ENCODE measurements around the gene SUPT7L.

DNA sequence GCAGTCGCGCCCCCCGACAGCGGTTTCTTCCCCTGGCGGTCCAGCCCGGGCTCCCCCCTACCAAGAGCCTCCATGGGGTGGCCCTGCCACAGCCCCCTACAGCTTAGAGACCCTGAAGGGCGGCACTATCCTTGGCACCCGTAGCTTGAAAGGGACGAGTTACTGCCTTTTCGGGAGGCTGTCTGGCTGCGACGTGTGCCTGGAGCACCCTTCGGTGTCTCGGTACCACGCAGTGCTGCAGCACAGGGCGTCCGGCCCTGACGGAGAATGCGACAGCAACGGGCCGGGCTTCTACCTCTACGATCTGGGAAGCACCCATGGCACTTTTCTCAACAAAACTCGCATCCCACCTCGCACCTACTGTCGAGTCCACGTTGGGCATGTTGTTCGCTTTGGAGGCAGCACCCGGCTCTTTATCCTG lies 750 bp upstream of the SUPT7L start:
- no peak for TF ChIP-seq EZH2 (IDR thresholded peaks at IDR 0.05; ENCODE audit: borderline replicate concordance, insufficient read depth, low read length, poor library complexity, severe bottlenecking)
- TF ChIP-seq SMC3 (conservative IDR thresholded peaks at IDR 0.05; ENCODE audit: poor library complexity), result no peak
- TF ChIP-seq RAD21 (conservative IDR thresholded peaks at IDR 0.05), result no peak
- TF ChIP-seq, protein P1, sequence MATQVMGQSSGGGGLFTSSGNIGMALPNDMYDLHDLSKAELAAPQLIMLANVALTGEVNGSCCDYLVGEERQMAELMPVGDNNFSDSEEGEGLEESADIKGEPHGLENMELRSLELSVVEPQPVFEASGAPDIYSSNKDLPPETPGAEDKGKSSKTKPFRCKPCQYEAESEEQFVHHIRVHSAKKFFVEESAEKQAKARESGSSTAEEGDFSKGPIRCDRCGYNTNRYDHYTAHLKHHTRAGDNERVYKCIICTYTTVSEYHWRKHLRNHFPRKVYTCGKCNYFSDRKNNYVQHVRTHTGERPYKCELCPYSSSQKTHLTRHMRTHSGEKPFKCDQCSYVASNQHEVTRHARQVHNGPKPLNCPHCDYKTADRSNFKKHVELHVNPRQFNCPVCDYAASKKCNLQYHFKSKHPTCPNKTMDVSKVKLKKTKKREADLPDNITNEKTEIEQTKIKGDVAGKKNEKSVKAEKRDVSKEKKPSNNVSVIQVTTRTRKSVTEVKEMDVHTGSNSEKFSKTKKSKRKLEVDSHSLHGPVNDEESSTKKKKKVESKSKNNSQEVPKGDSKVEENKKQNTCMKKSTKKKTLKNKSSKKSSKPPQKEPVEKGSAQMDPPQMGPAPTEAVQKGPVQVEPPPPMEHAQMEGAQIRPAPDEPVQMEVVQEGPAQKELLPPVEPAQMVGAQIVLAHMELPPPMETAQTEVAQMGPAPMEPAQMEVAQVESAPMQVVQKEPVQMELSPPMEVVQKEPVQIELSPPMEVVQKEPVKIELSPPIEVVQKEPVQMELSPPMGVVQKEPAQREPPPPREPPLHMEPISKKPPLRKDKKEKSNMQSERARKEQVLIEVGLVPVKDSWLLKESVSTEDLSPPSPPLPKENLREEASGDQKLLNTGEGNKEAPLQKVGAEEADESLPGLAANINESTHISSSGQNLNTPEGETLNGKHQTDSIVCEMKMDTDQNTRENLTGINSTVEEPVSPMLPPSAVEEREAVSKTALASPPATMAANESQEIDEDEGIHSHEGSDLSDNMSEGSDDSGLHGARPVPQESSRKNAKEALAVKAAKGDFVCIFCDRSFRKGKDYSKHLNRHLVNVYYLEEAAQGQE (IDR thresholded peaks at IDR 0.05; ENCODE audit: borderline replicate concordance), result no peak
- TF ChIP-seq, protein P2, sequence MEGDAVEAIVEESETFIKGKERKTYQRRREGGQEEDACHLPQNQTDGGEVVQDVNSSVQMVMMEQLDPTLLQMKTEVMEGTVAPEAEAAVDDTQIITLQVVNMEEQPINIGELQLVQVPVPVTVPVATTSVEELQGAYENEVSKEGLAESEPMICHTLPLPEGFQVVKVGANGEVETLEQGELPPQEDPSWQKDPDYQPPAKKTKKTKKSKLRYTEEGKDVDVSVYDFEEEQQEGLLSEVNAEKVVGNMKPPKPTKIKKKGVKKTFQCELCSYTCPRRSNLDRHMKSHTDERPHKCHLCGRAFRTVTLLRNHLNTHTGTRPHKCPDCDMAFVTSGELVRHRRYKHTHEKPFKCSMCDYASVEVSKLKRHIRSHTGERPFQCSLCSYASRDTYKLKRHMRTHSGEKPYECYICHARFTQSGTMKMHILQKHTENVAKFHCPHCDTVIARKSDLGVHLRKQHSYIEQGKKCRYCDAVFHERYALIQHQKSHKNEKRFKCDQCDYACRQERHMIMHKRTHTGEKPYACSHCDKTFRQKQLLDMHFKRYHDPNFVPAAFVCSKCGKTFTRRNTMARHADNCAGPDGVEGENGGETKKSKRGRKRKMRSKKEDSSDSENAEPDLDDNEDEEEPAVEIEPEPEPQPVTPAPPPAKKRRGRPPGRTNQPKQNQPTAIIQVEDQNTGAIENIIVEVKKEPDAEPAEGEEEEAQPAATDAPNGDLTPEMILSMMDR (IDR thresholded peaks at IDR 0.05; ENCODE audit: poor library complexity, severe bottlenecking), result no peak
- no peak for TF ChIP-seq POLR2AphosphoS5 (IDR thresholded peaks at IDR 0.05)
- no peak for TF ChIP-seq EP300 (conservative IDR thresholded peaks at IDR 0.05; ENCODE audit: poor library complexity, severe bottlenecking)
- TF ChIP-seq MXI1 (conservative IDR thresholded peaks at IDR 0.05; ENCODE audit: poor library complexity, severe bottlenecking), result no peak
- TF ChIP-seq TAF1 (IDR thresholded peaks at IDR 0.05; ENCODE audit: low read depth), result no peak
